ENCODE results near the gene MCF2L2.
A peak's percentile ranks its signal among the peaks of the same experiment; 100 is the strongest.
"Not testable (repeated sequence)": the region's sequence is repeated elsewhere in the genome, so short reads cannot be mapped to it uniquely, and the experiment has no call there.

The MCF2L2 gene

GRCh38 chr3:183375787-183376186 lies 52.6 kb downstream of the MCF2L2 start:
- peaks cover 25% of the 10 kb centered on the region for H3K4me1 ChIP-seq (ENCODE audit: control insufficient read depth, insufficient read depth, low read length)
- H3K4me3 ChIP-seq (ENCODE audit: low read length), result no peak overlapping the region
- no peak overlapping the region for H3K4me2 ChIP-seq (ENCODE audit: low read length)
- H3K9ac ChIP-seq (ENCODE audit: low read depth, low read length), result no peak overlapping the region
- H3K36me3 ChIP-seq (ENCODE audit: insufficient read depth, low read length), result no peaks in the 10 kb centered on the region
- H3K27me3 ChIP-seq (ENCODE audit: control insufficient read depth, insufficient read depth, low read length), result no peaks in the 10 kb centered on the region
- H3K9me3 ChIP-seq (replicated peaks; ENCODE audit: low read length), result no peaks in the 10 kb centered on the region

- Histone ChIP-seq H3K9ac (ENCODE audit: low read depth, low read length) (no peak overlapping the region), H3K4me3 (ENCODE audit: low read length) (no peak overlapping the region), H3K27me3 (ENCODE audit: control insufficient read depth, insufficient read depth, low read length) (no peaks in the 10 kb centered on the region), H3K36me3 (ENCODE audit: insufficient read depth, low read length) (no peaks in the 10 kb centered on the region), H3K9me3 (replicated peaks; ENCODE audit: low read length) (no peaks in the 10 kb centered on the region), H3K4me2 (ENCODE audit: low read length) (no peak overlapping the region), H3K4me1 (ENCODE audit: control insufficient read depth, insufficient read depth, low read length) (peaks cover 28% of the 10 kb centered on the region)
These were observed 53.1 kb downstream of the MCF2L2 start for GRCh38 chr3:183375337-183375736.

DNA sequence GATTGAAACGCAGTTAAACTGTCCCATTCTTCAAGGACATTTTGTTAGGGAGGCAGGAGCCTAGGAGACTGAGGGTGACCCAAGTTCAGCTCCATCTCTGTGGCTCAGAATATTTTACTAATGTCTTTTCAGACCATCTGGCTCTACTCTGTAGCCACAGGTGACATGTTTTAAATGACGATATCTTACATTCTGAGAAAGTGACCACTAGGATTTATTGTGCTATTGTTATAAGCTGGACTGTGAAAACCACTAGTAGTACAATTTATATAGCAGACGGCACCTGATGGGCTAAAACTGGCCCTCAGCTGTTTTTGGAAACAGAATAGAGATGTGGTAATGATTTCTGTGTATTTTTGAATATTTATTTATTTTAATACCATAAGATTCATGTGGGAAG lies 55.5 kb downstream of the MCF2L2 start:
- H3K9me3 ChIP-seq (replicated peaks; ENCODE audit: low read length), result no peaks in the 10 kb centered on the region
- H3K4me3 ChIP-seq (ENCODE audit: low read length), result no peak overlapping the region
- H3K4me1 ChIP-seq (ENCODE audit: control insufficient read depth, insufficient read depth, low read length), result peaks cover 42% of the 10 kb centered on the region
- H3K9ac ChIP-seq (ENCODE audit: low read depth, low read length), result no peak overlapping the region
- H3K4me2 ChIP-seq (ENCODE audit: low read length), result no peak overlapping the region
- H3K36me3 ChIP-seq (ENCODE audit: insufficient read depth, low read length), result no peaks in the 10 kb centered on the region
- no peaks in the 10 kb centered on the region for H3K27me3 ChIP-seq (ENCODE audit: control insufficient read depth, insufficient read depth, low read length)

- Histone ChIP-seq H3K4me1 (ENCODE audit: control insufficient read depth, insufficient read depth, low read length) (peaks cover 31% of the 10 kb centered on the region), H3K4me2 (ENCODE audit: low read length) (peak overlapping the region; percentile 75), H3K9ac (ENCODE audit: low read depth, low read length) (peak overlapping the region; percentile 78)
- not testable (repeated sequence) for H3K27me3 ChIP-seq (ENCODE audit: control insufficient read depth, insufficient read depth, low read length); H3K9me3 ChIP-seq (replicated peaks; ENCODE audit: low read length); H3K36me3 ChIP-seq (ENCODE audit: insufficient read depth, low read length); H3K4me3 ChIP-seq (ENCODE audit: low read length)
These were observed 56.8 kb downstream of the MCF2L2 start for GRCh38 chr3:183371600-183371968.

GRCh38 chr3:183370391-183370790 lies 58.0 kb downstream of the MCF2L2 start:
- peak overlapping the region; percentile 7 for H3K4me3 ChIP-seq (ENCODE audit: low read length)
- H3K9ac ChIP-seq (ENCODE audit: low read depth, low read length), result peak overlapping the region; percentile 71
- peak overlapping the region; percentile 20 for H3K4me2 ChIP-seq (ENCODE audit: low read length)
- H3K9me3 ChIP-seq (replicated peaks; ENCODE audit: low read length), result no peaks in the 10 kb centered on the region
- H3K4me1 ChIP-seq (ENCODE audit: control insufficient read depth, insufficient read depth, low read length), result peaks cover 31% of the 10 kb centered on the region
- no peaks in the 10 kb centered on the region for H3K36me3 ChIP-seq (ENCODE audit: insufficient read depth, low read length)
- no peaks in the 10 kb centered on the region for H3K27me3 ChIP-seq (ENCODE audit: control insufficient read depth, insufficient read depth, low read length)

DNA sequence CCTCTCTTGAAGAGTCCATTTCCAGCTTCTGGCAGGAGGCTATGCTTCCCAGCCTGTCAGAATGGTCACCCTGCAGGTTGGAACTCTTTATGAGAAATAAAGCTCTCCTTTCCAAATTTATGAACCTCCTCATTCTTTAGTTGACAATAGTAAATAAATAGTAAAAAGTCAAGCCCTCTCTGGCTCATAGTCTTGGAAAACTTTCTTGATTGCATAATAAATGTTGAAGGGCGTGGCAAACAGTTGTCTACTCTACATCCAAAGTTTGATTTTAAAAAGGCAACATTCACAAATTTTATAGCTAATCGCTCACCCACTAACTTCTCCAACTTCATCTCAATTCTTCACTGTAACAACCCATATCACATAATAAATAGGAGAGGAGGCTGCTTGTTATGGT lies 58.8 kb downstream of the MCF2L2 start:
- H3K4me2 ChIP-seq (ENCODE audit: low read length), result no peak overlapping the region
- no peaks in the 10 kb centered on the region for H3K9me3 ChIP-seq (replicated peaks; ENCODE audit: low read length)
- H3K4me1 ChIP-seq (ENCODE audit: control insufficient read depth, insufficient read depth, low read length), result peaks cover 31% of the 10 kb centered on the region
- peak overlapping the region; percentile 71 for H3K9ac ChIP-seq (ENCODE audit: low read depth, low read length)
- H3K4me3 ChIP-seq (ENCODE audit: low read length), result no peak overlapping the region
- no peaks in the 10 kb centered on the region for H3K27me3 ChIP-seq (ENCODE audit: control insufficient read depth, insufficient read depth, low read length)
- no peaks in the 10 kb centered on the region for H3K36me3 ChIP-seq (ENCODE audit: insufficient read depth, low read length)

DNA sequence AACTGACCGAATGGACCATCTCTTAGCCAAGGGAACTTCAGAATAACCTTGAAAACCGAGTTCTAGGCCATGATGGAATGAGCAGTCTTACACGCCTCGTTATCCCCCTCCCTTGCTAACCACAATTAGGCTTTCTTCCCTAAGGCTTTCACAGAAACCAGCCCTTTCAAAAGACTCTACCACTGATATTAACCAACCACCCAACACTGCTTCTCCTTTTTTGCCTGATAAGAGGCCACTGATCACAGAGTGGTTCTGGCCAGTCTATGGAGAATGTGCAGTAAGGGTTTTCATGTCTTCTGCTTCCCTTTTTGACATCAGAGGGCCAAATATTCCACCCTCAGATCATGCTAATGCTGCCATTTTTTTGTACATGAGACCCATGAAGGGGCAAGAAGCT lies 59.3 kb downstream of the MCF2L2 start:
- H3K9ac ChIP-seq (ENCODE audit: low read depth, low read length), result no peak overlapping the region
- no peaks in the 10 kb centered on the region for H3K27me3 ChIP-seq (ENCODE audit: control insufficient read depth, insufficient read depth, low read length)
- no peaks in the 10 kb centered on the region for H3K9me3 ChIP-seq (replicated peaks; ENCODE audit: low read length)
- H3K36me3 ChIP-seq (ENCODE audit: insufficient read depth, low read length), result no peaks in the 10 kb centered on the region
- no peak overlapping the region for H3K4me2 ChIP-seq (ENCODE audit: low read length)
- no peak overlapping the region for H3K4me3 ChIP-seq (ENCODE audit: low read length)
- peaks cover 31% of the 10 kb centered on the region for H3K4me1 ChIP-seq (ENCODE audit: control insufficient read depth, insufficient read depth, low read length)

DNA sequence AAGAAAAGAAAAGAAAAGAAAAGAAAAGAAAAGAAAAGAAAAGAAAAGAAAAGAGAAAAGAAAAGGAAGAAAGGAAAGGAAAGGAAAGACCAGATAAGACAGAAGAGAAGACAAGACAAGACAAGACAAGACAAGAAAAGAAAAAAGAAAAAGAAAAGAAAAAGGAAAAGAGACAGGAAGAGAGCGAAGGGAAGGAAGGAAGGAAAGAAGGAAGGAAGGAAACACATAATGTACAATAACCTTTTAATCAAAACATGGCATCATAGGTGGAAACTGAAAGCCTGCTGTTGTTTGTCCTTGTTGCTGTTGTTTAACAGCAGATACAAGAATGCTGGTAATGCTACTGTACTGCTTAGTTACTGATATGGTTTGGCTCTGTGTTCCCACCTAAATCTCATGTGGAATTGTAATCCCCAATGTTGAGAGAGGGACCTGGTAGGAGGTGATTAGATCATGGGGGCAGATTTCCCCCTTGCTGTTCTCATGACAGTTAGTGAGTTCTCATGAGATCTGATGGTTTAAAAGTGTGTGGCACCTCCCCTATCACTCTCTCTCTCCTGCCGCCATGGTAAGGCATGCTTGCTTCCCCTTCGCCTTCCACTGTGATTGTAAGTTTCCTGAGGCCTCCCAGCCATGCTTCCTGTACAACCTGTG lies 67.3 kb downstream of the MCF2L2 start:
- H3K27me3 ChIP-seq (ENCODE audit: control insufficient read depth, insufficient read depth, low read length), result no peaks in the 10 kb centered on the region
- no peaks in the 10 kb centered on the region for H3K9me3 ChIP-seq (replicated peaks; ENCODE audit: low read length)
- H3K9ac ChIP-seq (ENCODE audit: low read depth, low read length), result no peak overlapping the region
- H3K4me2 ChIP-seq (ENCODE audit: low read length), result no peak overlapping the region
- no peaks in the 10 kb centered on the region for H3K36me3 ChIP-seq (ENCODE audit: insufficient read depth, low read length)
- H3K4me3 ChIP-seq (ENCODE audit: low read length), result no peak overlapping the region
- H3K4me1 ChIP-seq (ENCODE audit: control insufficient read depth, insufficient read depth, low read length), result no peaks in the 10 kb centered on the region

GRCh38 chr3:183359036-183359435 lies 69.4 kb downstream of the MCF2L2 start:
- Histone ChIP-seq H3K4me3 (ENCODE audit: low read length) (no peak overlapping the region), H3K9me3 (replicated peaks; ENCODE audit: low read length) (no peaks in the 10 kb centered on the region), H3K4me2 (ENCODE audit: low read length) (no peak overlapping the region), H3K4me1 (ENCODE audit: control insufficient read depth, insufficient read depth, low read length) (no peaks in the 10 kb centered on the region), H3K27me3 (ENCODE audit: control insufficient read depth, insufficient read depth, low read length) (no peaks in the 10 kb centered on the region), H3K9ac (ENCODE audit: low read depth, low read length) (no peak overlapping the region), H3K36me3 (ENCODE audit: insufficient read depth, low read length) (no peaks in the 10 kb centered on the region)

- Histone ChIP-seq H3K9me3 (replicated peaks; ENCODE audit: low read length) (no peaks in the 10 kb centered on the region), H3K9ac (ENCODE audit: low read depth, low read length) (no peak overlapping the region), H3K4me3 (ENCODE audit: low read length) (no peak overlapping the region), H3K36me3 (ENCODE audit: insufficient read depth, low read length) (no peaks in the 10 kb centered on the region), H3K4me2 (ENCODE audit: low read length) (no peak overlapping the region), H3K27me3 (ENCODE audit: control insufficient read depth, insufficient read depth, low read length) (no peaks in the 10 kb centered on the region), H3K4me1 (ENCODE audit: control insufficient read depth, insufficient read depth, low read length) (no peaks in the 10 kb centered on the region)
These were observed 70.8 kb downstream of the MCF2L2 start for GRCh38 chr3:183357564-183358079.

DNA sequence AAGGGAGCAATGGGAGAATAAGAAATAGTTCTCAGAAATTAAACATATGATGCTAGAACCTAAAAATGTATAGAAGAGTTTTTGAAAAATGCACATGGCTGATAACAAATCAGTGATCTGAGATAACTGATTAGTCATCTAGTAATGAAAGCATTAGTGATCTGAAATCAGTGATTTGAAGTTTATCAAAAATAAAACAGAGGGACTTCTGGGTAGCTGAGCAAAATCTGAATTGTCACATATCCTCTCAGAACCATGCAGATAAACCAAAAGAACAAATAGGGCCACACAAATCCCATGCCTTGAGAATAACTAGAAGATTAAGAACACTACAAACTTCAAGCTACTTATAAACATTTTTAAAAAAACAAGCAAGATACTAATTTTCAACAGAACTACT lies 71.5 kb downstream of the MCF2L2 start:
- no peaks in the 10 kb centered on the region for H3K27me3 ChIP-seq (ENCODE audit: control insufficient read depth, insufficient read depth, low read length)
- H3K9me3 ChIP-seq (replicated peaks; ENCODE audit: low read length), result no peaks in the 10 kb centered on the region
- H3K4me1 ChIP-seq (ENCODE audit: control insufficient read depth, insufficient read depth, low read length), result no peaks in the 10 kb centered on the region
- no peak overlapping the region for H3K4me3 ChIP-seq (ENCODE audit: low read length)
- no peaks in the 10 kb centered on the region for H3K36me3 ChIP-seq (ENCODE audit: insufficient read depth, low read length)
- no peak overlapping the region for H3K4me2 ChIP-seq (ENCODE audit: low read length)
- no peak overlapping the region for H3K9ac ChIP-seq (ENCODE audit: low read depth, low read length)

GRCh38 chr3:183354874-183355273 lies 73.5 kb downstream of the MCF2L2 start:
- Histone ChIP-seq H3K9ac (ENCODE audit: low read depth, low read length) (no peak overlapping the region), H3K4me2 (ENCODE audit: low read length) (no peak overlapping the region), H3K27me3 (ENCODE audit: control insufficient read depth, insufficient read depth, low read length) (no peaks in the 10 kb centered on the region), H3K4me3 (ENCODE audit: low read length) (no peak overlapping the region), H3K36me3 (ENCODE audit: insufficient read depth, low read length) (no peaks in the 10 kb centered on the region), H3K9me3 (replicated peaks; ENCODE audit: low read length) (no peaks in the 10 kb centered on the region), H3K4me1 (ENCODE audit: control insufficient read depth, insufficient read depth, low read length) (no peaks in the 10 kb centered on the region)
